HG02623 (cell line): ENCODE results near the gene SPRY4.
"Not testable (repeated sequence)": the region's sequence is repeated elsewhere in the genome, so short reads cannot be mapped to it uniquely, and the experiment has no call there.

Experiments used
- ATAC-seq: cut with Tn5 transposase; IDR thresholded peaks from one replicate; pipeline ENCODE4 v1.9.1; 2021; ENCODE audit warnings: moderate library complexity; ENCODE audit not compliant: unreplicated experiment

The SPRY4 gene

DNA sequence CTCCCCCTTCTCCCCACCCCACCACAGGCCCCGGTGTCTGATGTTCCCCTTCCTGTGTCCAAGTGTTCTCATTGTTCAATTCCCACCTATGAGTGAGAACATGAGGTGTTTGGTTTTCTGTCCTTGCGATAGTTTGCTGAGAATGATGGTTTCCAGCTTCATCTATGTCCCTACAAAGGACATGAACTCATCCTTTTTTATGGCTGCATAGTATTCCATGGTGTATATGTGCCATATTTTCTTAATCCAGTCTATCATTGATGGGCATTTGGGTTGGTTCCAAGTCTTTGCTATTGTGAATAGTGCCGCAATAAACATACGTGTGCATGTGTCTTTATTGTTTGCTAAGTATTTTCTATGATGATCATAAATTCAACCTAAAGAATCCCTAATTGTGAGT, 60.7 kb downstream of the SPRY4 start:
- ATAC-seq: not testable (repeated sequence)

DNA sequence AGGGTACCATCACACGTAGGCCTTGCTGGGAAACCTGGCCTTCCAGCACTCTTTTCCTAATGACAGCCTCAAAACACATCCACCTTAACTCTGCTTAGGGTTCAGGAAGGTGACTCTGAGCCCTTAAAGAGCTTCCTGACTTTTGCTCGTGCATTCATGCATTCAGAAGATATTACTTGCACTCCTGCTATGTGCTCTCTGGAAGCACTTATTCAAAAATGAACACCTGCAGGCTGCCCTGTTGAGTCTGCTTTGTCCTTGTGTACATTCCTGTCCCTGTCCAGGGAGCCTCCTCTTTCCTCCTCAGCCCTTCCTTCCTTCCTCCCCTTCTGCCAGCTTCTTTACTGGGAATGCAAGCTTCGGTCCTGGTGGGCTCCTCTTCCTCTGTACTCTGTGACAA, 61.5 kb downstream of the SPRY4 start:
- ATAC-seq: no peak

DNA sequence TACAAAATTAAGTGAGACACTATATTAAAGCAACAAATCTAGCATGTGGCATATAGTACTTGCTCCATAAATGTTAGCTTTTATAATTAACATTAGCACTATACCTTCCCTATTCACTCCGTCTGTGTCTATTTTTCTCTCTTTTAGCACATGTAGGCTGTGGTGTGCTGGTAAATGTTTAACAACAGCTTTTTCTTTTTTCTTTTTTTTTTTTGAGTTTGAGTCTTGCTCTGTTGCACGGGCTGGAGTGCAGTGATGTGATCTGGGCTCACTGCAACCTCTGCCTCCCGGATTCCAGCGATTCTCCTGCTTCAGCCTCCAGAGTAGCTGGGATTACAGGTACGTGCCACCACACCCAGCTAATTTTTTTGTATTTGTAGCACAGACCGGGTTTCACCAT, 62.1 kb downstream of the SPRY4 start:
- ATAC-seq: no peak
